GM18498 (cell line): Measurements from ENCODE around the gene HRC.
"Not testable (repeated sequence)": the region's sequence is repeated elsewhere in the genome, so short reads cannot be mapped to it uniquely, and the experiment has no call there.

Source experiments
- ATAC-seq: cut with Tn5 transposase; IDR thresholded peaks from one replicate; pipeline ENCODE4 v1.9.1; 2021; ENCODE audit warnings: mild to moderate bottlenecking, moderate library complexity; ENCODE audit not compliant: unreplicated experiment

The HRC gene

GRCh38 chr19:49140951-49141350, 14.2 kb downstream of the HRC start:
- ATAC-seq = no peak

GRCh38 chr19:49136771-49137171, 18.4 kb downstream of the HRC start:
- no peak for ATAC-seq

DNA sequence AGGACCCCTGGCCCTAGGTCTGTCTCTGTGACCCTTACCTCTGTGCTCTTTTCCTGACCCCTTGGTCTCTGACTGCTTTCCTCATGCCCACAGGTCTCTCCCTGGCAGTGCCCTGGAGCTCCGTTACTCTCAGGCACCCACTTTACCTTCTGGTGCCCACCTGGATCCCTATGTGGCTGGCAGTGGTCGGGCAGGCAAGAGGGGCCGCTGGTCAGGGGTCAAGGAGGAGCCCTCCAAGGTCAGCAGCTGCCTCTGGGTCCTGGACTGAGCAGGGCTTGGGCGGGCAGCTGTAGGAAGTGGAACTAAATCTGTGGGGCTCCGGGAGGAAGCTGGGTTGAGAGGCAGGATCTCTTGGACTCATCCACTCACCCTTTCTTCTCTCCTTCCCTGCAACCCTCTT, 19.5 kb downstream of the HRC start:
- no peak for ATAC-seq

DNA sequence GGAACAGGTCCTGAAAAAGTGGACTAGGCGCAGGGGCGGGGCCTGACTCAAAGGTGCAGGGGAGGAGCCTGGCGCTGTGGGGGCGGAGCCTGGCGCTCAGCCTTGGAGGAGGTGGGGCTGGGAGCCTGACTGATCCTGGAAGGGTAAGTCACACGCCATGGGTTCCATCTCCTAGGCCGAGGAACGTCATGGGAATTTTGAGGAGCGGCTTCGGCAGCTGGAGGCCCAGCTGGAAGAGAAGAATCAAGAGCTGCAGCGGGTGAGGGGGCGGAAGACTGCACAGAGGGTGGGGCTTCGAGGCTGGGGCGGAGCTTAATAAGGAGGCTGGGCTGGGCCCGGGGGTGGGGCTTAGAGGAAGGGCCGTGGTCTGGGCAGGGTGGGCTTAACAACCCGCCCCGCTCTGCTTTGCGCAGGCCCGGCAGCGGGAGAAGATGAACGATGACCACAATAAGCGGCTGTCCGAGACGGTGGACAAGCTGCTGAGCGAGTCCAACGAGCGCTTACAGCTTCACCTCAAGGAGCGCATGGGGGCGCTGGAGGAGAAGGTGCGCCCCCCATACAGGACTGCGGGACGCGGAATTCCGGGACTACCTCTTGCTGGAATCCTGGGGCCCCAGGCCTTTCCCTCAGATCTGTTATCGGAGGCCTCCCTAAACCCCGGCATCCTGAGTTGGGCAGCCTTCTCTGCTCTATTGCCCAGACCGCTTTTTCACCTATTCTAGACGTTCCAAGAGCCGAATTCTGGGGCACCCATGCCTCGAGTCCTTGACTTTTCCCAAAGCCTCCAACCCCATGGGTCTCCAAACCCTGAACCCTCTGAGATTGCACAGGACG, 21.4 kb downstream of the HRC start:
- no peak for ATAC-seq

DNA sequence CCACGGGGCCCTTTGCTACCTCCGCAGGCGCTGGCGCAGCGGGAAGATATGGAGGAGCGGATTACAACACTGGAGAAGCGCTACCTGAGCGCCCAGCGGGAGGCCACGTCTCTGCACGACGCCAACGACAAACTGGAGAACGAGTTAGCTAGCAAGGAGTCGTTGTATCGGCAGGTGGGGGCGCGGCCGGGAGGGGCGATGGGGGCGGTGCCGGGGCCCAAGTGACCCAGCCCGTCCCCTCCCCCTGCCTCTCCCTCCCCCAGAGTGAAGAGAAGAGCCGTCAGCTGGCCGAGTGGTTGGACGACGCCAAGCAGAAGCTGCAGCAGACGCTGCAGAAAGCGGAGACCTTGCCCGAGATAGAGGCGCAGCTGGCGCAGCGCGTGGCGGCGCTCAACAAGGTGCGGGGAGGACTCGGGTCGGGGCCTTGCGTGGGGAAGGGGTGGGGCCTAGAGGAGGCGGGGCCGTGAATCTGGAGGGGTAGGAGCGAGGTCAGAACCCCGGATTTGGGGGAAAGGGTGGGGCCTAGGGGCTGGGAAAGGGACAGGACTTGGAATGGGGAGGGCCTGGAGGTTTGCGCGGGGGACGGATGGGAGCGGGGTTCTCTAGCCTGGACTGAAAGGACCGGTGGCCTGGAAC, 22.1 kb downstream of the HRC start:
- ATAC-seq = no peak

DNA sequence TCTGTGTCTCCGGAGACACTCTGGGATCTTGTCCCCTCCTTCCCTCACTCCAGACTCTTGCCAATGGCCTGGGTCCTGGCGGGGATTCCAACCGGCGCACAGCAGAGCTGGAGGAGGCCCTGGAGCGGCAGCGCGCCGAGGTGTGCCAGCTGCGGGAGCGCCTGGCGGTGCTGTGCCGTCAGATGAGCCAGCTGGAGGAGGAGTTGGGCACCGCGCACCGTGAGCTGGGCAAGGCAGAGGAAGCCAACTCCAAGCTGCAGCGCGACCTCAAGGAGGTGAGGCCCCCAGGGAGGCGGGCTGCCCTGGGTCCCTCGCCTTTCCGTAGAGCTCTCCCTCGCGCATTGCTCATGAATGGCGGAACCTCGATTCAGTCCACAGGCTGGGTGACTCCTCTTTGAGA, 24.9 kb downstream of the HRC start:
- ATAC-seq = no peak

- ATAC-seq = no peak
Observed at GRCh38 chr19:49129238-49129583, 26.0 kb downstream of the HRC start.

GRCh38 chr19:49128545-49129237, 26.5 kb downstream of the HRC start:
- ATAC-seq = no peak

GRCh38 chr19:49127674-49128544, 27.3 kb downstream of the HRC start:
- peak; percentile 94 for ATAC-seq

DNA sequence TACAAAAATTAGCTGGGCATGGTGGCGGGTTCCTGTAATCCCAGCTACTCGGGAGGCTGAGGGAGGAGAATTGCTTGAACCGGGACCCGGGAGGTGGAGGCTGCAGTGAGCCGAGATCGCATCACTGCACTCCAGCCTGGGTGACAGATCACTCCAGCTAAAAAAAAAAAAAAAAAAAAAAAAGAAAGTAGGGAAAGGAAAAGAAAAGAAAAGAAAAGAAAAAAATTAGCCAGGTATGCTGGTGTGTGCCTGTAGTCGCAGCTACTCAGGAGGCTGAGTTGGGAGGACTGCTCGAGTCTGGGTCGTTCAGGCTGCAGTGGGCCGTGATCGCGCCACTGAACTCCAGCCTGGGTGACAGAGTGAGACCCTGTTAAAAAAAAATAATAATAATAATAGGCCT, 28.0 kb downstream of the HRC start:
- not testable (repeated sequence) for ATAC-seq

DNA sequence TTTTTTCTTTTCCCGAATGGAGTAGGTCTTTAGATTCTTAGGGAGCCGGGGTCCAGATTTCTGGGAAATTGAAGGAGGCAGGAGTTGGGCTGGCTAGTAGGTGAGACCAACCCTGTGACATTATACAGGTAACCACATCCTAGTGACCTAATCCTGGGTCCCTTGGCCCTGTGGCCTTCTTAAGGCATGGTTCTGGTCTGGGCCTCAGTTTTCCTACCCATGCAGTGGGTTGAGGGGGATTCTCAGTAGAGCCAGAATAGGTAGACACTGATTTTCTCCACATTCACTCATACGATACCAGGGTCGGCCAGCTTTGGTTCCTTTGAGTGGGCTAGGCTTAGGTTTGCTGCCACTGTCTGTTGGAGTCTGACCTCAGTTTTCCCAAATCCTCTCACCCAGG, 28.6 kb downstream of the HRC start:
- ATAC-seq = no peak

GRCh38 chr19:49125025-49125731, 30.0 kb downstream of the HRC start:
- no peak for ATAC-seq

- not testable (repeated sequence) for ATAC-seq
Observed at GRCh38 chr19:49123285-49123684, 31.9 kb downstream of the HRC start.

GRCh38 chr19:49121841-49122240, 33.4 kb downstream of the HRC start:
- not testable (repeated sequence) for ATAC-seq

DNA sequence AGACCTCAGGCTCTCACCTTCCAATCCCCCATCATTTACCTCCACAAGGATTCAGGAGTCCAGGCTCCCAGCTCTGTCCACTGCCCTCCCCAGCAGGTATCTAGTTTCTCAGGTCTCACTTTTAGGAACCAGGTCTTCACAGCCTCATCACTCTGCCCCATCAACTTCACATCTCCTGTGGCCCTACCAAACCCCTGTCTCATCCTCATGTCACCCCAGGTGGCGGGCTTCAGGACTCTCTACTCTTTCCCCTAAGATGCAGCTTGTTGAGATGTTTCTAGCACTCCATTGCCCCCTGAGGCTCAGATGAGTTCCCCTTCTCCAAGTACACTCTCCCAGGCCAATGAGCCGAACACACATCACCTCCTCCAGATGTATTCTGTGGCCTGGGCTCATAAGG, 34.3 kb downstream of the HRC start:
- ATAC-seq = no peak

DNA sequence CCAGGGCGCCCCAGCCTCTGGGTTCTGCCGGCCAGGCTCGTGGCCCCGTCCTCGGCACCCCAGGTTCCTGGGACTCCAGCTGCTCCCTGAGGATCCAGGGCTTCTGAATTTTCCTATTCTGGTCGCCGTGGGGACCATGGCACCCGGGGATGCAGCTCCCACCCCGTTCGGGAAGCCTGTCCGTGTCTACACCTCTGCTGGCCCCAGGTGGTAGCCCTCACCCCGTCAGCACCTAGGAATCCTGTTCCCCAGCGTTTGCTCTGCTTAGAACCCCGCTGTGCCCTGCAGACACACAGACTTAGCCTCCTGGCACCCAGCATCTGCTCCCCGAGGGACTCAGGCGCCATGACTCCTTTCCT, 34.9 kb downstream of the HRC start:
- ATAC-seq = no peak

DNA sequence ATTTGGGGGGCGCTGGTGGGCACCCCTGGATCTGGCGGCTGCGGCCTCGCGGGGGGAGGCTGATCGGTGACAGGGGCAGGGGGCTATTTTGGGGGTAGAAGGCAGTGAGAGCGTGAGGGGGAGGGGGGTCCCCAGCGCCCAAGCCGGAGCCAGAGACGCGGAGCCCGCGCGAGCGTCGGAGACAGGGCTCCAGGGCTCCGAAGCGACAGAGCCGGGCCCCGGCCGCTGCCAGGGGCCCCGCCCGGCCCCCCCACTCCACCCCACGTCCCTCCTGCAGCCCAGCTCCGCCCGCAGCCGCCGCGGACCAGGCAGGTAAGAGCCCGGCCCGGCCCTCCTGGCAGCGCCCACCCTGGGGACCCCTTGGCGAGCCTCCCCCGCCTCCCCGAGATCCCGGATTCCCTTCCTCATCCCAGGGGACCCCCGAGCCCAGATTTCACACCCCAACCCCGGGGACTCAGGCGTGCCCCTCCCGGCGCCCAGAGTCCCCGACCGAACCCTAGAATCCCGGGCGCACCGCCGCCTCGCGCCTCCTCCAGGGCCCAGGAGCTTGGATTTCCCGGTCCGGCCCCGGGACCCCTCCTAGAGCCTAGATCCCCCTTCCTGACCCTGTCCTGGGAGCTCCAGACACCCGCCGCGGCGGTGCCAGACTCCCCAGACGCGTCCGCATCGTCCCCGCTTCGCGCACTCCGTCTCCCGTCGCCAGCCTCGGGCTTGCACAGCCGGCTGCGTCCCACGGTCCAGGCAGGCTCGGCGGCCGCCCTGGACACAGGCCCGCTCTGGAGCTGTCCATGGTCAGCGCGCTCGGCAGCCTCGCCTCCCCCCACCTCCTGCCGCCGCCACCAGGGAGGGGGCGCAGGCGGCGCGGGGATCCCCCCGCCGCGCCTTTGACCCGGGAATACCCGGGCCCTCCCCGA, 35.5 kb downstream of the HRC start, which contains the start of gene PPFIA3:
Gene PPFIA3, plus strand, starts transcription at position 134 of the 914 bp plus-strand sequence. CDS start 8,330 bp downstream, outside the sequence.
- no peak for ATAC-seq

DNA sequence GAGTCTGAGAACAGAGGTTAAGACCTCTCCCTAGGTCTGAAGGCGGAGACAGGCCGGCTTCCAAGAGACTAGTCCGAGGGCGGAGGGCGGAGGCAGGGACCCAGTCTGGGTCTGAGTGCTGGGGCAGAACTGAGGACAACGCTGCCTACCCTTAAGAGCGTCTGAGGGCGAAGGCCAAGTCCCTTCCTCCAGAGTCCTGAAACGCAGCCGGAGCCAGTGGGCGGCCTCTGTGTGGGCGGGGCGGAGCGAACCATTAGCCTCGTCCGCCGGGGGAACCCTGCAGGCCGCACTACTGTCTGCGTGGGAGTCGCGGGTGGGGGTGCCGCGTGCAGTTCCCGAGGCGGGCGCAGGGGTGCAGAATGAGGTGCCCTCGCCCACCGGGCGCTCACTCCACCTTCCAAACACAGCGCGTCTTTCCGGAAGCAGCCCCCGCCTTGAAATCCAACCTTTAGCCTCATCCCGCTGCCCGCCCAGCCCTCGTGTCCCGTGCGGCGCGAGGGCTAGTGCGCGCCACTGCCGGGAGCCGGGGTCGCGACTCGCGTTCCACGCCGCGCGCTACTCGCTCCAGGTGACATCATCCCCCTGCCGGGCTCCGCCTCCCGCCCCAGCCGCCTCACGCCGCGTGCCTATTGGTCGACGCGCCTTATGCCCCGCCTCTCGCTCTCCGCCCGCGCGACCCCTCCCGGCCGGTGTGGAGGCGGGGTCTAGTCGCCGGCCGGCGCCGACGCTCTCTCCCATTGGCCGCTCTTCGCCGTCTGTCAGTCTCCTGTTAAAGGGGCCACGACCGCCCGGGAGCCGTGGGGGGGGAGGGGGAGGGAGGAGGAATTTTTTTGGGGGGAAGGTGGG, 36.4 kb downstream of the HRC start, which contains the start of gene C19orf73:
Gene C19orf73, minus strand, starts transcription at position 579 of the 846 bp plus-strand sequence. Its CDS starts 121 bp downstream, at position 458.
- ATAC-seq = peak; percentile 82
